Thymus (tissue), 11 donors: Measurements from ENCODE around the gene NFATC4. TPM values are rescaled to one million over a fixed set of nuclear protein-coding genes. Genes with fewer than 3 reads are reported as not detected.

Experiments
- DNase-seq, 9 donors: peaks; one replicate each; pipeline ENCODE4 v3.0.0-alpha.2; 2013; ENCODE audit warnings: low spot score in 9 of 9, low read depth in 6 of 9, missing footprints in 1 of 9
- H3K27ac ChIP-seq, 2 donors: one replicate each; pipeline ENCODE4 v1.5.1; 2013; ENCODE audit warnings: control low read depth in 1 of 2, low read depth in 1 of 2, low read length in 1 of 2, mild to moderate bottlenecking in 1 of 2, moderate library complexity in 1 of 2
- H3K27me3 ChIP-seq, 2 donors: one replicate each; pipeline ENCODE4 v1.5.1; 2013; ENCODE audit warnings: low read length in 1 of 2; ENCODE audit not compliant: control insufficient read depth in 2 of 2, insufficient read depth in 1 of 2
- H3K36me3 ChIP-seq, 2 donors: one replicate each; pipeline ENCODE4 v1.5.1; 2013; ENCODE audit warnings: low read length in 1 of 2, mild to moderate bottlenecking in 1 of 2, moderate library complexity in 1 of 2; ENCODE audit not compliant: control insufficient read depth in 2 of 2, insufficient read depth in 2 of 2
- H3K4me1 ChIP-seq, 2 donors: one replicate each; pipeline ENCODE4 v1.5.1; 2013; ENCODE audit warnings: low read length in 2 of 2; ENCODE audit not compliant: control insufficient read depth in 2 of 2, insufficient read depth in 2 of 2
- H3K4me3 ChIP-seq, 2 donors: one replicate each; pipeline ENCODE4 v1.5.1; 2013; ENCODE audit warnings: low read length in 2 of 2, control low read depth in 1 of 2, mild to moderate bottlenecking in 1 of 2
- H3K9me3 ChIP-seq, 2 donors: one replicate each; pipeline ENCODE4 v1.5.1; 2013; ENCODE audit warnings: low read length in 1 of 2, mild to moderate bottlenecking in 1 of 2; ENCODE audit not compliant: control insufficient read depth in 2 of 2, insufficient read depth in 1 of 2
- WGBS: extraction: QIAGEN DNeasy Blood & Tissue Kit; methylation state at CpG from one replicate; pipeline ENCODE4 v1.1.7; 2013; 5-methylcytosine and 5-hydroxymethylcytosine counted together
- polyA plus RNA-seq: library from polyadenylated mRNA; stranded (reverse); fragments of 200-250 nt; gene quantifications from one replicate; pipeline ENCODE4 v1.2.3, GENCODE V29; 2013
- total RNA-seq: library from RNA; stranded (reverse); fragments of 120-200 nt; gene quantifications from one replicate; pipeline ENCODE4 v1.2.4, GENCODE V29; 2013
- donor health status: healthy.

The NFATC4 gene
- total and polyA plus RNA-seq, 2 donors = 16.6 to 79.8 TPM

DNA sequence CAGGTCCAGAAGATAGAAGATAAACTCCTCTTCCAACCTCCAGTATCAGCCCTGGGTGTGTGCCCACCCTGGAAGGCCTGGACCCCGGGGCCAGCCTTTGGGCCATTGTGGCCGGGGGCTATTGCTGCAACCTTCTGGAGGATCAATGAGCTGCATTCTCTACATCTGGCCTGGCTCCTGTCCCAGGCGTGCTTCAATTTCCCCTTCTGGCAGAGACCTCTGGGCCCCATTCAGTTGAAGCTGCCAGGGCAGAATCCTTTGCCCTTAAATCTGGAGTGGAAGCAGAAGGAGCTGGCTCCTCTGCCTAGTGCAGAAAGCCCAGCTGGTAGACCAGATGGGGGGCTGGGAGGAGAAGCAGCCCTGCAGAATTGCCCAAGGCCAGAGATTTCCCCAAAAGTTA is 40.8 kb downstream of the NFATC4 start:
- Histone ChIP-seq H3K4me1 (no peaks in the 10 kb centered on the region), H3K27ac (no peak overlapping the region), H3K9me3 (no peaks in the 10 kb centered on the region), H3K27me3 (no peaks in the 10 kb centered on the region), H3K36me3 (peaks cover 0 to under 1% of the 10 kb centered on the region in 2 donors), H3K4me3 (no peak overlapping the region)
- no peak for DNase-seq
- 94% methylated on average over 3 of the region's 3 CpGs for WGBS

- no peak overlapping the region for H3K4me3 ChIP-seq
- H3K27me3 ChIP-seq = no peaks in the 10 kb centered on the region
- no peaks in the 10 kb centered on the region for H3K9me3 ChIP-seq
- H3K36me3 ChIP-seq = peaks cover 0 to 3% of the 10 kb centered on the region in 2 donors
- DNase-seq = no peak
- WGBS = 93% methylated on average over 6 of the region's 6 CpGs
- H3K27ac ChIP-seq = no peak overlapping the region
- H3K4me1 ChIP-seq = no peaks in the 10 kb centered on the region
Measured at GRCh38 chr14:24409192-24409591, 41.2 kb downstream of the NFATC4 start.

DNA sequence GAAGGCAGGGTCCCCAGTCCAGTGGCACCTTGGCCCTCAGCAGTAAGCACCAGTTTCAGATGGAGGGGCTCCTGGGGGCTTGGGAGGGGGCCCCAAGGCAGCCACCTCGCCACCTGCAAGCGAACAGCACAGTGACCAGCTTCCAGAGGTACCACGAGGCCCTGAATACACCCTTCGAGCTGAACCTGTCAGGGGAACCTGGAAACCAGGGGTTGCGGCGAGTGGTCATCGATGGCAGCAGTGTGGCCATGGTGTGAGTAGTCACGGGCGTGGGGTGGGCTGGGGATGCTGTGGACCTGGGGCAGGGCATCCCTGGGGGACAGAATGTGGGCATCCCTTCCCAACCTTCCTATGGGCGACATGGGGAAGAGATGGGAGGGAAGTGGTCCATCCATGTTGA is 42.0 kb downstream of the NFATC4 start:
- DNase-seq = no peak
- H3K9me3 ChIP-seq = no peaks in the 10 kb centered on the region
- 96% methylated on average over 10 of the region's 10 CpGs for WGBS
- no peaks in the 10 kb centered on the region for H3K4me1 ChIP-seq
- no peak overlapping the region for H3K4me3 ChIP-seq
- H3K27me3 ChIP-seq = no peaks in the 10 kb centered on the region
- H3K36me3 ChIP-seq = peaks cover 0 to 3% of the 10 kb centered on the region in 2 donors
- no peak overlapping the region for H3K27ac ChIP-seq

GRCh38 chr14:24411443-24412389 is 43.7 kb downstream of the NFATC4 start:
- H3K4me1 ChIP-seq = no peaks in the 10 kb centered on the region
- no peaks in the 10 kb centered on the region for H3K9me3 ChIP-seq
- DNase-seq = peak in 1 of 9 donors; percentile 64
- peaks cover 0 to 4% of the 10 kb centered on the region in 2 donors for H3K36me3 ChIP-seq
- WGBS = 84% methylated on average over 16 of the region's 16 CpGs
- no peaks in the 10 kb centered on the region for H3K27me3 ChIP-seq
- no peak overlapping the region for H3K4me3 ChIP-seq
- no peak overlapping the region for H3K27ac ChIP-seq

DNA sequence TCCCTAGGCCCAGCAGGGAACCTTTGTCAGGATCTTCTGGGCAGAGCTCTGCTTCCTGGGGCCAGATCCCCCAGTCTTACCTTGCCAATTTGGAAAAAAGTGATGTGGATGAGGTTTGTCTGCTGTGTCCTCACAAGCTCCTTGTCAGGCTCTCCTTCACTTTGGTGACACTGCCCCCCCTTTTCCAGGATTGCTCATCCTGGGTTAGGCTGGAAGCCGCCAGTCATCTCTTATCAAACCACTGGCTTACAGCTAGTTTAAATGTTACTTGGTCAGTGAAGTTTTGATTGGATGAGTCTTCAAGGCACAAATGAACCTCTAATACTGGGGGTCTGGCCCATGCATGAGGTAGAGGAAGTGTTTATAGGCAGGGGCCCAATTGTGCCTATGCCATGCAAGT is 46.1 kb downstream of the NFATC4 start:
- Histone ChIP-seq H3K4me3 (no peak overlapping the region), H3K36me3 (peaks cover 0 to 4% of the 10 kb centered on the region in 2 donors), H3K27ac (no peak overlapping the region), H3K4me1 (no peaks in the 10 kb centered on the region), H3K27me3 (no peaks in the 10 kb centered on the region), H3K9me3 (no peaks in the 10 kb centered on the region)
- DNase-seq = no peak
- 98% methylated on average over 1 of the region's 1 CpG for WGBS

- no peak for DNase-seq
- no peak overlapping the region for H3K27ac ChIP-seq
- no peaks in the 10 kb centered on the region for H3K27me3 ChIP-seq
- no peak overlapping the region for H3K4me3 ChIP-seq
- peaks cover 0 to 4% of the 10 kb centered on the region in 2 donors for H3K36me3 ChIP-seq
- 95% methylated on average over 15 of the region's 15 CpGs for WGBS
- no peaks in the 10 kb centered on the region for H3K4me1 ChIP-seq
- H3K9me3 ChIP-seq = no peaks in the 10 kb centered on the region
Measured at GRCh38 chr14:24414732-24415420, 46.9 kb downstream of the NFATC4 start.

GRCh38 chr14:24415421-24416253 is 47.7 kb downstream of the NFATC4 start:
- no peaks in the 10 kb centered on the region for H3K4me1 ChIP-seq
- 97% methylated on average over 25 of the region's 25 CpGs for WGBS
- no peak overlapping the region for H3K4me3 ChIP-seq
- H3K36me3 ChIP-seq = peaks cover 0 to 4% of the 10 kb centered on the region in 2 donors
- H3K27me3 ChIP-seq = no peaks in the 10 kb centered on the region
- DNase-seq = no peak
- H3K9me3 ChIP-seq = no peaks in the 10 kb centered on the region
- no peak overlapping the region for H3K27ac ChIP-seq

GRCh38 chr14:24416254-24416931 is 48.4 kb downstream of the NFATC4 start:
- WGBS = 92% methylated on average over 19 of the region's 19 CpGs
- no peak for DNase-seq
- H3K36me3 ChIP-seq = peaks cover 0 to 4% of the 10 kb centered on the region in 2 donors

More at GRCh38 chr14:24416254-24416931, 48.4 kb downstream of the NFATC4 start:
- no peaks in the 10 kb centered on the region for H3K4me1 ChIP-seq
- H3K27me3 ChIP-seq = no peaks in the 10 kb centered on the region
- no peak overlapping the region for H3K4me3 ChIP-seq
- no peak overlapping the region for H3K27ac ChIP-seq
- no peaks in the 10 kb centered on the region for H3K9me3 ChIP-seq
